ENCODE results near the gene SLC25A30. TPM values are rescaled to one million over a fixed set of nuclear protein-coding genes. Genes with fewer than 3 reads are reported as not detected.

The SLC25A30 gene
- total RNA-seq, 1 experiment from 2014 or later: 6.3 TPM

DNA sequence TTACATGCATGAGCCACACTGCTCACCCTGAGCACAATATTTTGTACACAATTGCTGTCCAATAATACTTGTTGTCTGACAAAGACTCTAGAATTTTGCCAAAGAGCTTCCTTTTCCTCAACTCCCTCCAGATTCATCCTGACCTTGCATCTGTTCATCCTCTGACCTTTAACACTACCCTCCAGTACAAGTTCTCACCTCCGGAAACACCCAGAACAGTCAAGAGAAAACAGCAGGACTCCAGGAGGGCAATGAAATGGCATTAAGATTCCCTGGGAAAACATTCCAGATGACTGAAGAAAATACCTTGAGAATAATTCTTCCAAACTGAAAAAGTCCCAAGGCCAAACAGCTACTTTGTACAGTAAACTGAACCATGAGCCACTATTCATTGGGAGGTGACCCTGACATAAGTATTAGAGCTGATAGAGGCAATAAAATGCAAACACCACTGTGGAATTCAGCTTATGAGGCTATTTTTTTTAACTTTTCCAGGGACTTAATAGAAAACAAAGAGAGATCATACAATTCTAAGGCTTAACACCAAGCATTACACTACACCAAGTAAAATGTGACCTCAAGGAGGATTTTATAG, 30.9 kb upstream of the SLC25A30 start:
- Histone ChIP-seq H2BK12ac (ENCODE audit: insufficient read length, low read depth, low read length) (no peak overlapping the region), H2AFZ (ENCODE audit: low read length) (no peak overlapping the region), H4K91ac (ENCODE audit: insufficient read length, low read depth, low read length) (no peak overlapping the region), H2AK5ac (ENCODE audit: insufficient read length, low read length) (no peak overlapping the region), H3K23me2 (ENCODE audit: insufficient read length, low read depth, low read length, poor library complexity, severe bottlenecking) (no peaks in the 10 kb centered on the region), H2BK20ac (ENCODE audit: low read depth, low read length, poor library complexity, severe bottlenecking) (no peak overlapping the region), H3K4me2 (ENCODE audit: insufficient read depth, insufficient read length, low read length) (no peak overlapping the region), H3K79me1 (ENCODE audit: insufficient read depth, low read depth, low read length, poor library complexity, severe bottlenecking) (no peaks in the 10 kb centered on the region), H3K9ac (ENCODE audit: extremely low read depth, insufficient read length, low read length) (no peak overlapping the region), H2BK120ac (ENCODE audit: low read depth, low read length, poor library complexity, severe bottlenecking) (no peak overlapping the region), H3K27me3 (ENCODE audit: insufficient read depth, low read length) (no peaks in the 10 kb centered on the region), H3K23ac (ENCODE audit: insufficient read length, low read depth, low read length) (no peak overlapping the region), H4K5ac (ENCODE audit: insufficient read length, low read depth, low read length) (no peak overlapping the region), H4K8ac (replicated peaks; ENCODE audit: insufficient read length, low read depth, low read length) (no peak overlapping the region), H3K27ac (ENCODE audit: insufficient read length, low read depth, low read length) (no peak overlapping the region), H3K56ac (ENCODE audit: insufficient read length, low read depth, low read length) (no peak overlapping the region), H2BK5ac (ENCODE audit: insufficient read length, low read length) (no peak overlapping the region), H3K9me3 (ENCODE audit: control insufficient read depth, low read depth, low read length) (no peaks in the 10 kb centered on the region), H4K20me1 (ENCODE audit: control insufficient read depth, insufficient read depth, insufficient read length) (no peaks in the 10 kb centered on the region), H3K14ac (ENCODE audit: insufficient read depth, low read length) (no peak overlapping the region), H3K4ac (ENCODE audit: low read depth, low read length) (no peak overlapping the region), H3K79me2 (ENCODE audit: insufficient read depth, low read length) (no peaks in the 10 kb centered on the region), H3K4me1 (ENCODE audit: insufficient read depth, low read length) (no peaks in the 10 kb centered on the region), H3T11ph (ENCODE audit: low read length) (no peak overlapping the region), H2BK15ac (ENCODE audit: low read depth, low read length) (no peak overlapping the region), H3K18ac (ENCODE audit: insufficient read length, low read depth, low read length) (no peak overlapping the region)
- TF ChIP-seq, protein P1, sequence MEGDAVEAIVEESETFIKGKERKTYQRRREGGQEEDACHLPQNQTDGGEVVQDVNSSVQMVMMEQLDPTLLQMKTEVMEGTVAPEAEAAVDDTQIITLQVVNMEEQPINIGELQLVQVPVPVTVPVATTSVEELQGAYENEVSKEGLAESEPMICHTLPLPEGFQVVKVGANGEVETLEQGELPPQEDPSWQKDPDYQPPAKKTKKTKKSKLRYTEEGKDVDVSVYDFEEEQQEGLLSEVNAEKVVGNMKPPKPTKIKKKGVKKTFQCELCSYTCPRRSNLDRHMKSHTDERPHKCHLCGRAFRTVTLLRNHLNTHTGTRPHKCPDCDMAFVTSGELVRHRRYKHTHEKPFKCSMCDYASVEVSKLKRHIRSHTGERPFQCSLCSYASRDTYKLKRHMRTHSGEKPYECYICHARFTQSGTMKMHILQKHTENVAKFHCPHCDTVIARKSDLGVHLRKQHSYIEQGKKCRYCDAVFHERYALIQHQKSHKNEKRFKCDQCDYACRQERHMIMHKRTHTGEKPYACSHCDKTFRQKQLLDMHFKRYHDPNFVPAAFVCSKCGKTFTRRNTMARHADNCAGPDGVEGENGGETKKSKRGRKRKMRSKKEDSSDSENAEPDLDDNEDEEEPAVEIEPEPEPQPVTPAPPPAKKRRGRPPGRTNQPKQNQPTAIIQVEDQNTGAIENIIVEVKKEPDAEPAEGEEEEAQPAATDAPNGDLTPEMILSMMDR (conservative IDR thresholded peaks at IDR 0.05): no peak
- no CpG with 5 or more reads among the region's 1 CpG for WGBS (ENCODE audit: extremely low coverage, insufficient read length, low lambda C conversion rate)
- Mint-ChIP-seq H3K36me3 (ENCODE audit: insufficient read depth in 1 of 3, low read depth in 3 of 3) (no peaks in the 10 kb centered on the region; a peak in 1 of 7 replicates), H3K27ac (no peak overlapping the region), H3K4me3 (no peak overlapping the region), H3K9me3 (peaks cover 0 to 2% of the 10 kb centered on the region in 2 experiments; a peak in 2 of 5 replicates), H3K27me3 (ENCODE audit: low read depth) (no peaks in the 10 kb centered on the region), H3K4me1 (peaks cover 16 to 22% of the 10 kb centered on the region in 2 experiments)
- DNase-seq: no peak
